H1 (cell line): ENCODE measurements around the gene TK1. TPM values are rescaled to one million over a fixed set of nuclear protein-coding genes. Genes with fewer than 3 reads are reported as not detected.

Source experiments
- CHD1 ChIP-seq: IDR thresholded peaks from 2 replicates; pipeline ENCODE4 v1.6.1; 2012; ENCODE audit warnings: low read depth, low read length, improper control_type of control experiment
- CHD7 ChIP-seq: fragments of 300-600 bp; sonication (generic); IDR thresholded peaks from 2 replicates; pipeline ENCODE4 v1.7.1; 2012; ENCODE audit warnings: low read length, moderate library complexity, mild to moderate bottlenecking, inconsistent platforms; ENCODE audit not compliant: insufficient replicate concordance
- SP1 ChIP-seq: IDR thresholded peaks from 2 replicates; pipeline ENCODE4 v1.6.1; 2011; ENCODE audit warnings: low read depth, low read length
- SRF ChIP-seq: IDR thresholded peaks from 2 replicates; pipeline ENCODE4 v1.6.1; 2011; ENCODE audit warnings: mild to moderate bottlenecking, low read depth, low read length, moderate library complexity
- polyA plus RNA-seq, 7 experiments: library from polyadenylated mRNA; depleted of rRNA in 3 of 7; stranded (reverse) in 5 of 7; unstranded in 2 of 7; fragments of >200 nt in 5 of 7; fragments of 200-250 nt in 2 of 7; gene quantifications; 1 replicate in 5 of 7; 2 replicates in 1 of 7; 4 replicates in 1 of 7; pipeline versions ENCODE4 v1.2.1 to v1.2.3, GENCODE V29; 2011 to 2013; ENCODE audit warnings: missing spikeins in 2 of 7, mixed read lengths in 2 of 7
- total RNA-seq: library from RNA; stranded (reverse); fragmentation: NEBNext Ultra II Directional; extraction: Animal tissue kit (Norgen Biotek cat#: 25700); gene quantifications from 2 replicates; pipeline ENCODE4 v1.2.1, GENCODE V29; 2021

Gene TK1
- total and polyA plus RNA-seq, 2 of the 8 experiments (the other 6 are each of a cell fraction or from before 2014, with no cell fraction given): 66.9 to 147 TPM

GRCh38 chr17:78184868-78185267 lies 2.0 kb downstream of the TK1 start (continued):
- TF ChIP-seq CHD7 (no peak), SRF (no peak), SP1 (no peak), CHD1 (no peak)
